RWPE2 (cell line): ENCODE data around the gene SMIM27.

Experiments
- ATAC-seq: fragments of 200-7000 bp; cut with Tn5 transposase; 3 replicates; pipeline ENCODE4 v1.9.1; 2021; ENCODE audit warnings: low read depth
- DNase-seq: peaks from one replicate; pipeline ENCODE4 v3.0.0-alpha.2; 2020; ENCODE audit warnings: low spot score
- H3K27ac ChIP-seq: fragments of 450-650 bp; 2 replicates; pipeline ENCODE4 v1.5.1; 2017; ENCODE audit warnings: mild to moderate bottlenecking; ENCODE audit not compliant: poor library complexity, severe bottlenecking
- H3K27me3 ChIP-seq: fragments of 250-450 bp; sonication (Bioruptor Pico); 2 replicates; pipeline ENCODE4 v1.5.1; 2021; ENCODE audit warnings: mild to moderate bottlenecking, moderate library complexity; ENCODE audit not compliant: insufficient read depth, poor library complexity, severe bottlenecking
- H3K36me3 ChIP-seq: fragments of 250-450 bp; sonication (Bioruptor Pico); 2 replicates; pipeline ENCODE4 v1.5.1; 2020; ENCODE audit warnings: low read depth, mild to moderate bottlenecking, moderate library complexity
- H3K4me1 ChIP-seq: fragments of 250-450 bp; sonication (Bioruptor Pico); 2 replicates; pipeline ENCODE4 v1.5.1; 2021; ENCODE audit warnings: mild to moderate bottlenecking, moderate library complexity; ENCODE audit not compliant: insufficient read depth, poor library complexity, severe bottlenecking
- H3K4me3 ChIP-seq: fragments of 250-450 bp; sonication (Bioruptor Pico); 2 replicates; pipeline ENCODE4 v1.5.1; 2021; ENCODE audit warnings: mild to moderate bottlenecking, moderate library complexity; ENCODE audit not compliant: severe bottlenecking
- H3K9me3 ChIP-seq: fragments of 250-450 bp; sonication (Bioruptor Pico); 2 replicates; pipeline ENCODE4 v1.5.1; 2021; ENCODE audit warnings: mild to moderate bottlenecking, moderate library complexity; ENCODE audit not compliant: severe bottlenecking
- CTCF ChIP-seq: fragments of 450-650 bp; IDR thresholded peaks from one replicate; pipeline ENCODE4 v1.5.1; 2017; ENCODE audit warnings: mild to moderate bottlenecking, moderate library complexity; ENCODE audit not compliant: poor library complexity, severe bottlenecking

SMIM27 gene

GRCh38 chr9:32552172-32552872 lies at the start of gene SMIM27, which contains the start of gene TOPORS:
SMIM27 (plus strand) TSS chr9:32552327; CDS start chr9:32552435, 108 bp downstream.
TOPORS (minus strand) TSS chr9:32552586; CDS start chr9:32552436, 150 bp downstream.
- Histone ChIP-seq H3K27me3 (no peaks in the 10 kb centered on the region), H3K9me3 (no peaks in the 10 kb centered on the region), H3K4me1 (peaks cover 12% of the 10 kb centered on the region), H3K27ac (peak within 1 kb of the TSS; percentile 75), H3K36me3 (peaks cover 26% of the 10 kb centered on the region), H3K4me3 (peak within 1 kb of the TSS; percentile 95)
- TF ChIP-seq CTCF = no peak
- DNase-seq (peak; percentile 84), ATAC-seq (peak; percentile 82)

GRCh38 chr9:32502464-32502863 lies 49.7 kb upstream of the SMIM27 start:
- Histone ChIP-seq H3K4me1 (peaks cover 6% of the 10 kb centered on the region), H3K27ac (peak overlapping the region; percentile 53), H3K9me3 (no peaks in the 10 kb centered on the region), H3K4me3 (no peak overlapping the region), H3K27me3 (no peaks in the 10 kb centered on the region), H3K36me3 (peaks cover 10% of the 10 kb centered on the region)
- no peak for DNase-seq
- no peak for TF ChIP-seq CTCF
- ATAC-seq = peak; percentile 83

- Histone ChIP-seq H3K9me3 (no peaks in the 10 kb centered on the region), H3K36me3 (peaks cover 10% of the 10 kb centered on the region), H3K27ac (peak overlapping the region; percentile 53), H3K4me3 (no peak overlapping the region), H3K27me3 (no peaks in the 10 kb centered on the region), H3K4me1 (peaks cover 6% of the 10 kb centered on the region)
- TF ChIP-seq CTCF = no peak
- no peak for ATAC-seq
- DNase-seq = no peak
These were observed 49.1 kb upstream of the SMIM27 start for GRCh38 chr9:32503008-32503407.

- no peaks in the 10 kb centered on the region for H3K9me3 ChIP-seq
- no peak for TF ChIP-seq CTCF
- no peak overlapping the region for H3K4me3 ChIP-seq
- no peaks in the 10 kb centered on the region for H3K4me1 ChIP-seq
- no peaks in the 10 kb centered on the region for H3K36me3 ChIP-seq
- H3K27me3 ChIP-seq = no peaks in the 10 kb centered on the region
- ATAC-seq = no peak
- DNase-seq = no peak
- H3K27ac ChIP-seq = no peak overlapping the region
These were observed 43.4 kb upstream of the SMIM27 start for GRCh38 chr9:32508728-32509127.

GRCh38 chr9:32516241-32516640 lies 35.9 kb upstream of the SMIM27 start:
- ATAC-seq = no peak
- H3K4me1 ChIP-seq = no peaks in the 10 kb centered on the region

More at GRCh38 chr9:32516241-32516640, 35.9 kb upstream of the SMIM27 start:
- Histone ChIP-seq H3K27me3 (no peaks in the 10 kb centered on the region), H3K36me3 (peaks cover 12% of the 10 kb centered on the region; the same call in 1 of the 2 replicates), H3K4me3 (no peak overlapping the region), H3K27ac (no peak overlapping the region), H3K9me3 (peaks cover 7% of the 10 kb centered on the region)
- TF ChIP-seq CTCF = no peak
- DNase-seq = no peak
